Neuronal stem cell (in vitro differentiated cells): ENCODE measurements around the gene ZNF266.

Experiments used
- DNase-seq: peaks from one replicate; pipeline ENCODE4 v3.0.0-alpha.2; 2013; ENCODE audit warnings: low spot score
- H2AFZ ChIP-seq: one replicate; pipeline ENCODE4 v1.6.1; 2013; ENCODE audit warnings: mild to moderate bottlenecking, low read length, inconsistent platforms
- H2AK5ac ChIP-seq: 2 replicates; pipeline ENCODE4 v1.6.1; 2013; ENCODE audit warnings: low read depth, mild to moderate bottlenecking, inconsistent platforms, low read length, moderate library complexity, mixed read lengths
- H2BK120ac ChIP-seq: 2 replicates; pipeline ENCODE4 v1.6.1; 2013; ENCODE audit warnings: low read depth, mild to moderate bottlenecking, inconsistent platforms, low read length, moderate library complexity, mixed read lengths
- H2BK12ac ChIP-seq: one replicate; pipeline ENCODE4 v1.6.1; 2013; ENCODE audit warnings: low read length, inconsistent platforms
- H2BK15ac ChIP-seq: 2 replicates; pipeline ENCODE4 v1.6.1; 2013; ENCODE audit warnings: mild to moderate bottlenecking, low read length, inconsistent platforms, mixed read lengths
- H2BK5ac ChIP-seq: one replicate; pipeline ENCODE4 v1.6.1; 2013; ENCODE audit warnings: inconsistent platforms, mild to moderate bottlenecking, low read length, moderate library complexity
- H3K14ac ChIP-seq: one replicate; pipeline ENCODE4 v1.6.1; 2013; ENCODE audit warnings: low read length, inconsistent platforms
- H3K18ac ChIP-seq: 2 replicates; pipeline ENCODE4 v1.6.1; 2013; ENCODE audit warnings: low read length, inconsistent platforms
- H3K23ac ChIP-seq: 2 replicates; pipeline ENCODE4 v1.6.1; 2013; ENCODE audit warnings: low read depth, mild to moderate bottlenecking, mixed read lengths, low read length, inconsistent platforms; ENCODE audit not compliant: poor library complexity
- H3K27ac ChIP-seq: replicated peaks from 3 replicates; pipeline ENCODE4 v1.5.1; 2013; ENCODE audit warnings: low read length, inconsistent platforms
- H3K27me3 ChIP-seq, 3 experiments: 2 replicates each; pipeline ENCODE4 v1.6.1; 2013; ENCODE audit warnings: low read length in 3 of 3, mild to moderate bottlenecking in 2 of 3, inconsistent platforms in 1 of 3, low read depth in 1 of 3, mixed read lengths in 1 of 3, moderate library complexity in 1 of 3; ENCODE audit not compliant: control insufficient read depth in 3 of 3, insufficient read depth in 3 of 3
- H3K36me3 ChIP-seq, 2 donors: replicated peaks in 1 of 2; 2 replicates each; pipeline ENCODE4 v1.6.1; 2013; ENCODE audit warnings: low read length in 2 of 2; ENCODE audit not compliant: control insufficient read depth in 2 of 2, insufficient read depth in 2 of 2
- H3K4ac ChIP-seq: 2 replicates; pipeline ENCODE4 v1.6.1; 2013; ENCODE audit warnings: inconsistent platforms, mild to moderate bottlenecking, low read length, moderate library complexity
- H3K4me1 ChIP-seq, 2 donors: 1 replicate in 1 of 2; 2 replicates in 1 of 2; pipeline ENCODE4 v1.6.1; 2013; ENCODE audit warnings: low read length in 2 of 2, low read depth in 1 of 2; ENCODE audit not compliant: control insufficient read depth in 2 of 2, insufficient read depth in 1 of 2
- H3K4me2 ChIP-seq: one replicate; pipeline ENCODE4 v1.6.1; 2013; ENCODE audit warnings: mild to moderate bottlenecking, low read length, inconsistent platforms; ENCODE audit not compliant: insufficient read depth, poor library complexity, severe bottlenecking
- H3K4me3 ChIP-seq, 2 donors: 2 replicates each; pipeline ENCODE4 v1.5.1; 2013; ENCODE audit warnings: low read length in 2 of 2, mild to moderate bottlenecking in 2 of 2, inconsistent platforms in 1 of 2, moderate library complexity in 1 of 2
- H3K79me1 ChIP-seq: one replicate; pipeline ENCODE4 v1.6.1; 2013; ENCODE audit warnings: low read depth, mild to moderate bottlenecking, inconsistent platforms, low read length, moderate library complexity
- H3K9ac ChIP-seq: one replicate; pipeline ENCODE4 v1.6.1; 2013; ENCODE audit warnings: mild to moderate bottlenecking, low read depth, low read length, inconsistent platforms; ENCODE audit not compliant: poor library complexity
- H3K9me3 ChIP-seq, 2 donors: replicated peaks in 1 of 2; 2 replicates each; pipeline versions ENCODE3 to v1.6.1; 2013; ENCODE audit warnings: low read length in 2 of 2, mild to moderate bottlenecking in 2 of 2, inconsistent platforms in 1 of 2, low read depth in 1 of 2, mixed read lengths in 1 of 2, moderate library complexity in 1 of 2; ENCODE audit not compliant: control insufficient read depth in 2 of 2, insufficient read depth in 1 of 2
- H4K8ac ChIP-seq: one replicate; pipeline ENCODE4 v1.6.1; 2013; ENCODE audit warnings: low read depth, mild to moderate bottlenecking, inconsistent platforms, low read length, moderate library complexity
- H4K91ac ChIP-seq: one replicate; pipeline ENCODE4 v1.6.1; 2013; ENCODE audit warnings: low read length, low read depth, mild to moderate bottlenecking, inconsistent platforms; ENCODE audit not compliant: poor library complexity
- WGBS, 2 donors: extraction: QIAGEN DNeasy Blood & Tissue Kit; methylation state at CpG; one replicate each; pipeline ENCODE4 v1.1.7; 2013; ENCODE audit warnings: missing lambda C conversion rate in 2 of 2, mixed read lengths in 1 of 2; ENCODE audit not compliant: insufficient read length in 2 of 2, insufficient replicate concordance in 1 of 2; ENCODE audit errors: extremely low coverage in 2 of 2; 5-methylcytosine and 5-hydroxymethylcytosine counted together

ZNF266 gene

DNA sequence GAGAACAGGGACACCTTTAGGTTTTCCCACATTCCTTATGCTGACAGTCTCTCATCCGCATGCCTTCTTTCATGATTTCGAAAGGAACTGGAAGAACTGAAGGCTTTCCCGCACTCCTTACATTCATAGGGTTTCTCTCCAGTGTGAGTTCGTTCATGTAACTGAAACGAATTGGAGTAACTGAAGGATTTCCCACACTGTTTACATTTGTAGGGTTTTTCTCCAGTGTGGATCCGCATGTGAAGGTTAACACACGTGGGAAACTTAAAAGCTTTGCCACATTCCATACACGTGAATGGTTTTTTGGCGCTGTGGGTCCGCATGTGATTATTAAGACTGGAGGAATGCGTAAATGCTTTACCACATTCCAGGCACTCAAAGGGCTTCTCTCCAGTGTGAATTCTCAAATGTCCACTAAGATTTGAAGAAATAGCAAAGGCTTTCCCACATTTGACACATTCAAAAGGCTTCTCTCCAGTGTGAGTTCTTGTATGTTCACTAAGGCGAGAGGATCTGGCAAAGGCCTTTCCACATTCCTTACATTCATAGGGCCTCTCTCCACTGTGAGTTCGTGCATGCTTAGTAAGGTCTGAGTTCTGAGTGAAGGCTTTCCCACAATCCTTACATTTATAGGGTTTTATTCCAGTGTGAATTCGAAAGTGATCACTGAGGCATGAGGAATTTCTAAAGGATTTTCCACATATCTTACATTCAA, 22.0 kb downstream of the ZNF266 start:
- no peaks in the 10 kb centered on the region for H3K79me1 ChIP-seq
- DNase-seq: no peak
- no peak overlapping the region for H3K27ac ChIP-seq
- H4K8ac ChIP-seq: no peak overlapping the region
- no peak overlapping the region for H2BK120ac ChIP-seq
- H2BK5ac ChIP-seq: no peak overlapping the region
- no peak overlapping the region for H2AK5ac ChIP-seq
- no CpG with 5 or more reads among the region's 14 CpGs for WGBS, 2 donors
- no peak overlapping the region for H3K23ac ChIP-seq
- no peaks in the 10 kb centered on the region for H3K27me3 ChIP-seq
- no peak overlapping the region for H3K14ac ChIP-seq
- H3K4ac ChIP-seq: no peak overlapping the region
- no peaks in the 10 kb centered on the region for H3K4me1 ChIP-seq
- H3K18ac ChIP-seq: no peak overlapping the region
- no peak overlapping the region for H3K4me2 ChIP-seq
- H4K91ac ChIP-seq: no peak overlapping the region
- no peak overlapping the region for H2BK15ac ChIP-seq
- no peak overlapping the region for H3K4me3 ChIP-seq
- no peak overlapping the region for H3K9ac ChIP-seq
- H2AFZ ChIP-seq: no peak overlapping the region
- no peak overlapping the region for H2BK12ac ChIP-seq
- H3K9me3 ChIP-seq: peaks cover 53 to 71% of the 10 kb centered on the region in 2 donors
- H3K36me3 ChIP-seq: peaks cover 48 to 75% of the 10 kb centered on the region in 2 donors

DNA sequence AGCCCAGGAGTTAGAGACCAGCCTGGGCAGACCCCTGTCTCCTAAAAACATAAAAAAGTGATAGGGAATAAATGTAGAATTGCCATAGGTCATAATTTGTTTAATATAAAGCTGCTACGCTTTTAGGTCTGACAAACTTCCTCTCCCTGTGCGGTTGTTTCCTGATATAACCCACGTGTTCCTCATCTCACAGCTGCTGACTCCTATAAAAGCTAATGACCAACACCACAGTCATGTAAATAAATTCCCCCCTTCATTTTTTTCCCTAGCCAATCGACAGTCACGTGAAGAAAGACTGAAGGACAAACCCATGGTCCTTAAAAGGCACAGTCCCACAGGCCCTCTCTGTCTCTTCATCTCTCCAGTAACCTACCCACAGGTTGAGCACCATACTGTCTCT, 27.5 kb downstream of the ZNF266 start:
- H3K27me3 ChIP-seq: no peaks in the 10 kb centered on the region
- H2BK15ac ChIP-seq: no peak overlapping the region
- H3K4ac ChIP-seq: no peak overlapping the region
- H3K9me3 ChIP-seq: peaks cover 22 to 35% of the 10 kb centered on the region in 2 donors
- H3K9ac ChIP-seq: no peak overlapping the region
- H3K79me1 ChIP-seq: no peaks in the 10 kb centered on the region
- no peaks in the 10 kb centered on the region for H3K4me1 ChIP-seq
- no peak overlapping the region for H3K18ac ChIP-seq
- no peak overlapping the region for H3K14ac ChIP-seq
- H3K27ac ChIP-seq: no peak overlapping the region
- H4K91ac ChIP-seq: no peak overlapping the region
- H3K23ac ChIP-seq: no peak overlapping the region
- peaks cover 5 to 21% of the 10 kb centered on the region in 2 donors for H3K36me3 ChIP-seq
- DNase-seq: no peak
- no peak overlapping the region for H2AFZ ChIP-seq
- no peak overlapping the region for H2AK5ac ChIP-seq
- H2BK120ac ChIP-seq: no peak overlapping the region
- H2BK12ac ChIP-seq: no peak overlapping the region
- no peak overlapping the region for H3K4me3 ChIP-seq
- WGBS, 2 donors: no CpG with 5 or more reads among the region's 5 CpGs
- H2BK5ac ChIP-seq: no peak overlapping the region
- no peak overlapping the region for H3K4me2 ChIP-seq
- no peak overlapping the region for H4K8ac ChIP-seq

DNA sequence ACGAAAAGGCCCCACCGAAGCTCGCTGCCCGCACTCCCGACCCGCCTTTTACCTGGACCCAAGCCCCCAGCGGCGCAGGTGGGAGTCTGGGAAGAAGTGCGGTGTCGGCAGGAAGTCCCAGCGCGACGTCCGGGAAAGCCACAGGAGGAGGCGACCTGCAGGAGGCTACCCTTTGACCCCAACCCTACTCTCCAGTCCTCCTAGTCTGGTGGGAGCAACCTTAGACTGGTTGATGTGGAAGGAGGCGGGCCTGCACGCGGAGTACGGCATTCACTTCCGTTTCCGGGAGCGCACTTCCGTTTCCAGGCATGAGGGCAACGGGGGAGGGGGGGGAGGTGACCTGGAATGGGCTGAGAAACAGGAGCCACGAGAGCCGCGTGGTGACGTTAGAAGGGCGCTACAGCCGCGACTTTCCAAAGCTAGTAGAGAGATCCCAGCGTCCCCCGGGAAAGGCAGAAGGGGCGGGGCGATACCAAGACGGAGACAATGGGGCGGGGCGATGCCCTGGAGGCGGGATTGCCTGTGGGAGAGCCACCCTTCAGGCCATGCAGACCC, 28.5 kb downstream of the ZNF266 start:
- DNase-seq: no peak
- no CpG with 5 or more reads among the region's 39 CpGs for WGBS, 2 donors

DNA sequence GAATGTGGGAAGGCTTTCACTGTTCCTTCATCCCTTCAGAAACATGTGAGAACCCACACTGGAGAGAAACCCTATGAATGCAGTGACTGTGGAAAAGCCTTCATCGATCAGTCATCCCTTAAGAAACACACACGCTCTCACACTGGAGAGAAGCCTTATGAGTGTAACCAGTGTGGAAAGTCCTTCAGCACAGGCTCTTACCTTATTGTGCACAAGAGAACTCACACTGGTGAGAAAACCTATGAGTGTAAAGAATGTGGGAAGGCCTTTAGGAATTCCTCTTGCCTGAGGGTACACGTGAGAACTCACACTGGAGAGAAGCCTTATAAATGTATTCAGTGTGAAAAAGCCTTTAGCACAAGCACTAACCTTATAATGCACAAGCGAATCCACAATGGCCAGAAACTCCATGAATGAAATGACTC, 54.0 kb downstream of the ZNF266 start:
- H3K4me3 ChIP-seq: no peak overlapping the region
- H3K4ac ChIP-seq: no peak overlapping the region
- no peak overlapping the region for H3K18ac ChIP-seq
- no peak overlapping the region for H2BK120ac ChIP-seq
- no peak overlapping the region for H2BK15ac ChIP-seq
- no peak overlapping the region for H4K8ac ChIP-seq
- no peaks in the 10 kb centered on the region for H3K4me1 ChIP-seq
- H3K9ac ChIP-seq: no peak overlapping the region
- H3K27ac ChIP-seq: no peak overlapping the region
- no peak overlapping the region for H2BK5ac ChIP-seq
- no CpG with 5 or more reads among the region's 4 CpGs for WGBS, 2 donors
- no peak for DNase-seq
- H2AK5ac ChIP-seq: no peak overlapping the region
- peaks cover 43 to 69% of the 10 kb centered on the region in 2 donors for H3K36me3 ChIP-seq
- H3K23ac ChIP-seq: no peak overlapping the region
- H3K27me3 ChIP-seq: no peaks in the 10 kb centered on the region
- H4K91ac ChIP-seq: no peak overlapping the region
- no peak overlapping the region for H2BK12ac ChIP-seq
- H3K4me2 ChIP-seq: no peak overlapping the region
- no peak overlapping the region for H3K14ac ChIP-seq
- H2AFZ ChIP-seq: no peak overlapping the region
- no peaks in the 10 kb centered on the region for H3K79me1 ChIP-seq
- H3K9me3 ChIP-seq: peaks cover 58 to 92% of the 10 kb centered on the region in 2 donors

More for the DNA sequence above, 28.5 kb downstream of the ZNF266 start:
- Histone ChIP-seq H2BK15ac (no peak overlapping the region), H3K4ac (no peak overlapping the region), H3K9ac (no peak overlapping the region), H3K9me3 (peaks cover 13 to 28% of the 10 kb centered on the region in 2 donors), H2AK5ac (no peak overlapping the region), H3K4me3 (peak overlapping the region in 1 of 2 donors; percentile 55), H4K8ac (peak overlapping the region; percentile 17), H3K18ac (no peak overlapping the region), H2BK120ac (no peak overlapping the region), H3K27me3 (no peaks in the 10 kb centered on the region), H3K36me3 (peaks cover 0 to 11% of the 10 kb centered on the region in 2 donors), H2BK5ac (no peak overlapping the region), H3K4me1 (no peaks in the 10 kb centered on the region), H3K14ac (no peak overlapping the region), H4K91ac (no peak overlapping the region), H2BK12ac (no peak overlapping the region), H3K79me1 (no peaks in the 10 kb centered on the region), H3K23ac (peak overlapping the region; percentile 43), H2AFZ (no peak overlapping the region), H3K4me2 (no peak overlapping the region), H3K27ac (no peak overlapping the region)
